Measurements from ENCODE around the gene GARNL3. TPM values are rescaled to one million over a fixed set of nuclear protein-coding genes. Genes with fewer than 3 reads are reported as not detected.

GARNL3 gene
- polyA plus RNA-seq, 1 experiment, result 2.2 TPM

- CTCF ChIA-PET, result interaction anchor here (1.1 to 1.4 kb wide), 2 partner anchors 13 to 22 kb away, joined by 3 to 6 read pairs; no protein-coding TSS in a partner anchor
- no peak for DNase-seq (ENCODE audit: low read depth)
These were observed 18.6 kb downstream of the GARNL3 start for GRCh38 chr9:127283135-127283534.

GRCh38 chr9:127283917-127284497, 19.4 kb downstream of the GARNL3 start:
- DNase-seq (ENCODE audit: low read depth), result no peak
- Histone ChIP-seq H3K36me3 (ENCODE audit: control insufficient read depth, insufficient read depth, low read length) (no peaks in the 10 kb centered on the region), H3K27me3 (ENCODE audit: control insufficient read depth, insufficient read depth, low read length) (no peaks in the 10 kb centered on the region), H3K4me3 (ENCODE audit: low read depth, low read length) (no peak overlapping the region)
- CTCF ChIA-PET, result interaction anchor here (1.0 to 1.4 kb wide), 5 partner anchors 9 to 61 kb away, joined by 3 to 6 read pairs (median 4); no protein-coding TSS in a partner anchor
- TF ChIP-seq CTCF (IDR thresholded peaks at IDR 0.05; ENCODE audit: insufficient read depth, low read depth, low read length), result peak; percentile 55
- POLR2A ChIA-PET, result no interaction called here

More at GRCh38 chr9:127283135-127283534, 18.6 kb downstream of the GARNL3 start:
- no peaks in the 10 kb centered on the region for H3K27me3 ChIP-seq (ENCODE audit: control insufficient read depth, insufficient read depth, low read length)
- POLR2A ChIA-PET, result no interaction called here
- no peak for TF ChIP-seq CTCF (IDR thresholded peaks at IDR 0.05; ENCODE audit: insufficient read depth, low read depth, low read length)
- no peaks in the 10 kb centered on the region for H3K36me3 ChIP-seq (ENCODE audit: control insufficient read depth, insufficient read depth, low read length)
- no peak overlapping the region for H3K4me3 ChIP-seq (ENCODE audit: low read depth, low read length)

- no peak for DNase-seq (ENCODE audit: low read depth)
- no peak for TF ChIP-seq CTCF (IDR thresholded peaks at IDR 0.05; ENCODE audit: insufficient read depth, low read depth, low read length)
- POLR2A ChIA-PET, result no interaction called here
- Histone ChIP-seq H3K4me3 (ENCODE audit: low read depth, low read length) (no peak overlapping the region), H3K27me3 (ENCODE audit: control insufficient read depth, insufficient read depth, low read length) (no peaks in the 10 kb centered on the region), H3K36me3 (ENCODE audit: control insufficient read depth, insufficient read depth, low read length) (no peaks in the 10 kb centered on the region)
- CTCF ChIA-PET, result no interaction called here
These were observed 21.4 kb downstream of the GARNL3 start for GRCh38 chr9:127285965-127286364.

- Histone ChIP-seq H3K36me3 (ENCODE audit: control insufficient read depth, insufficient read depth, low read length) (no peaks in the 10 kb centered on the region), H3K4me3 (ENCODE audit: low read depth, low read length) (no peak overlapping the region), H3K27me3 (ENCODE audit: control insufficient read depth, insufficient read depth, low read length) (no peaks in the 10 kb centered on the region)
- no peak for TF ChIP-seq CTCF (IDR thresholded peaks at IDR 0.05; ENCODE audit: insufficient read depth, low read depth, low read length)
- POLR2A ChIA-PET, result no interaction called here
- CTCF ChIA-PET, result interaction anchor here (0.6 to 2.8 kb wide), 3 partner anchors 13 to 57 kb away, joined by 4 to 9 read pairs (median 4); no protein-coding TSS in a partner anchor
- DNase-seq (ENCODE audit: low read depth), result no peak
These were observed 26.0 kb downstream of the GARNL3 start for GRCh38 chr9:127290561-127291065.

GRCh38 chr9:127291246-127291778, 26.7 kb downstream of the GARNL3 start:
- Histone ChIP-seq H3K27me3 (ENCODE audit: control insufficient read depth, insufficient read depth, low read length) (no peaks in the 10 kb centered on the region), H3K4me3 (ENCODE audit: low read depth, low read length) (no peak overlapping the region), H3K36me3 (ENCODE audit: control insufficient read depth, insufficient read depth, low read length) (no peaks in the 10 kb centered on the region)
- CTCF ChIA-PET, result interaction anchor here (0.6 to 2.8 kb wide), 5 partner anchors 17 to 80 kb away, joined by 3 to 9 read pairs (median 3); no protein-coding TSS in a partner anchor
- no peak for TF ChIP-seq CTCF (IDR thresholded peaks at IDR 0.05; ENCODE audit: insufficient read depth, low read depth, low read length)
- POLR2A ChIA-PET, result no interaction called here
- DNase-seq (ENCODE audit: low read depth), result no peak

All from BJ (cell line).